Dedifferentiated amniotic fluid mesenchymal stem cell (primary cell): ENCODE results near the gene SYNGR1.
"Not testable (repeated sequence)": the region's sequence is repeated elsewhere in the genome, so short reads cannot be mapped to it uniquely, and the experiment has no call there.

ENCODE experiments used
- DNase-seq: peaks from one replicate; pipeline ENCODE4 v3.0.0-alpha.2; 2016; ENCODE audit errors: extremely low spot score

SYNGR1 gene

GRCh38 chr22:39317084-39317774, 32.6 kb upstream of the SYNGR1 start:
- DNase-seq: no peak

GRCh38 chr22:39317775-39318506, 31.9 kb upstream of the SYNGR1 start:
- DNase-seq: no peak

GRCh38 chr22:39318507-39319283, 31.1 kb upstream of the SYNGR1 start:
- DNase-seq: no peak

GRCh38 chr22:39319284-39320022, 30.3 kb upstream of the SYNGR1 start, which contains the start of gene RPL3:
RPL3 (minus strand) TSS chr22:39319623; CDS start chr22:39319597, 26 bp downstream.
- peak; percentile 93 for DNase-seq

GRCh38 chr22:39320616-39321029, 29.2 kb upstream of the SYNGR1 start:
- not testable (repeated sequence) for DNase-seq

GRCh38 chr22:39325392-39325932, 24.3 kb upstream of the SYNGR1 start:
- no peak for DNase-seq

GRCh38 chr22:39327995-39328754, 21.6 kb upstream of the SYNGR1 start:
- DNase-seq: no peak

GRCh38 chr22:39330553-39330952, 19.2 kb upstream of the SYNGR1 start:
- not testable (repeated sequence) for DNase-seq

GRCh38 chr22:39332441-39333064, 17.2 kb upstream of the SYNGR1 start:
- DNase-seq: peak; percentile 58

GRCh38 chr22:39336411-39336810, 13.4 kb upstream of the SYNGR1 start:
- DNase-seq: no peak

- peak; percentile 28 for DNase-seq
These were observed 10.0 kb upstream of the SYNGR1 start for GRCh38 chr22:39339775-39340174.

GRCh38 chr22:39341179-39341578, 8.6 kb upstream of the SYNGR1 start:
- no peak for DNase-seq

GRCh38 chr22:39343259-39344045, 6.3 kb upstream of the SYNGR1 start:
- peak; percentile 69 for DNase-seq

GRCh38 chr22:39344046-39344390, 5.8 kb upstream of the SYNGR1 start:
- DNase-seq: no peak

GRCh38 chr22:39345231-39345630, 4.6 kb upstream of the SYNGR1 start:
- DNase-seq: no peak

GRCh38 chr22:39348909-39349505, 784 bp upstream of the SYNGR1 start:
- no peak for DNase-seq

- DNase-seq: no peak
These were observed 255 bp upstream of the SYNGR1 start for GRCh38 chr22:39349506-39349966.

- DNase-seq: no peak
These were observed 1.2 kb downstream of the SYNGR1 start for GRCh38 chr22:39350757-39351688.
